ENCODE measurements around the gene MYH6. TPM values are rescaled to one million over a fixed set of nuclear protein-coding genes. Genes with fewer than 3 reads are reported as not detected.

The MYH6 gene
- total and polyA plus RNA-seq, 2 donors (not counting 1 experiment from before 2014, with no cell fraction given): not detected

DNA sequence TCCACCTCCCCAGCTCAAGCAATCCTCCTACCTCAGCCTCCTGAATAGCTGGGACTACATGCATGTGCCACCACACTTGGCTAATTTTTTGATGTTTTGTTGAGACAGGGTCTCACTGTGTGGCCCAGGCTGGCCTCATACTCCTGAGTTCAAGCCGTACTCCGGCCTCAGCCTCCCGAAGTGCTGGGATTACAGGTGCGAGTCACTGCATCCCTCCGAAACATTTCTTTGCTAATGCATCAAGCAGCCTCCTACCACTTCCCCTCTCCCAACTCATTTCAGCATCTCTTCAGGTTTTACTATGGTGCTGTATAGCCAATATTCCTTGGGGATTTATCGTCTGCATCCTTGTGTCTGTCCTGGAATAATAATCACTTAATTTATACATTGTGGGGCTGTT lies 53.1 kb downstream of the MYH6 start:
- Histone ChIP-seq H3K4me3 (ENCODE audit: control extremely low read depth in 1 of 5, extremely low read depth in 1 of 5, insufficient read depth in 1 of 5, low read depth in 2 of 5, low read length in 4 of 5) (no peak overlapping the region), H3K27me3 (replicated peaks in 1 of 4; ENCODE audit: control extremely low read depth in 1 of 4, control insufficient read depth in 3 of 4, insufficient read depth in 4 of 4, low read length in 3 of 4) (peaks cover 0 to 54% (median 26%) of the 10 kb centered on the region in 4 experiments), H3K79me2 (ENCODE audit: control insufficient read depth, insufficient read depth, low read length) (no peaks in the 10 kb centered on the region), H3K4me1 (ENCODE audit: control insufficient read depth in 2 of 2, insufficient read depth in 2 of 2, low read length in 2 of 2) (peaks cover 11 to 15% of the 10 kb centered on the region in 2 donors), H3K36me3 (replicated peaks in 1 of 2; ENCODE audit: control extremely low read depth in 1 of 2, control insufficient read depth in 1 of 2, extremely low read depth in 1 of 2, insufficient read depth in 2 of 2, low read length in 1 of 2) (no peaks in the 10 kb centered on the region), H4K20me1 (ENCODE audit: control insufficient read depth, insufficient read depth, low read length, poor library complexity, severe bottlenecking) (no peaks in the 10 kb centered on the region), H3K4me2 (replicated peaks; ENCODE audit: low read depth, low read length, poor library complexity, severe bottlenecking) (no peak overlapping the region), H3K27ac (ENCODE audit: low read length in 2 of 2) (no peak overlapping the region), H3K9me3 (ENCODE audit: control extremely low read depth in 1 of 3, control insufficient read depth in 2 of 3, insufficient read depth in 1 of 3, low read length in 2 of 3) (peaks cover 0 to 4% (median 3%) of the 10 kb centered on the region in 3 donors), H3K9ac (ENCODE audit: low read length) (no peak overlapping the region), H2AFZ (ENCODE audit: insufficient read depth, low read depth, low read length, poor library complexity, severe bottlenecking) (no peak overlapping the region)
- no peak overlapping the region for H3K27ac Mint-ChIP-seq
- DNase-seq (no peak), ATAC-seq (ENCODE audit: low read depth) (no peak)
- peaks cover 58% of the 10 kb centered on the region for H3K27me3 Mint-ChIP-seq
- H3K4me3 Mint-ChIP-seq: no peak overlapping the region
- no peaks in the 10 kb centered on the region for H3K9me3 Mint-ChIP-seq (ENCODE audit: insufficient read depth)
- CTCF ChIA-PET: interaction anchor here (1.4 to 2.6 kb wide), 2 partner anchors 12 to 25 kb away, joined by 4 to 12 read pairs; no protein-coding TSS in a partner anchor
- intact Hi-C loops (cut with micrococcal nuclease): no loop called here
- 92% methylated on average over 4 of the region's 6 CpGs for WGBS (ENCODE audit: insufficient coverage)
- peaks cover 14% of the 10 kb centered on the region for H3K4me1 Mint-ChIP-seq
- TF ChIP-seq, protein P1, sequence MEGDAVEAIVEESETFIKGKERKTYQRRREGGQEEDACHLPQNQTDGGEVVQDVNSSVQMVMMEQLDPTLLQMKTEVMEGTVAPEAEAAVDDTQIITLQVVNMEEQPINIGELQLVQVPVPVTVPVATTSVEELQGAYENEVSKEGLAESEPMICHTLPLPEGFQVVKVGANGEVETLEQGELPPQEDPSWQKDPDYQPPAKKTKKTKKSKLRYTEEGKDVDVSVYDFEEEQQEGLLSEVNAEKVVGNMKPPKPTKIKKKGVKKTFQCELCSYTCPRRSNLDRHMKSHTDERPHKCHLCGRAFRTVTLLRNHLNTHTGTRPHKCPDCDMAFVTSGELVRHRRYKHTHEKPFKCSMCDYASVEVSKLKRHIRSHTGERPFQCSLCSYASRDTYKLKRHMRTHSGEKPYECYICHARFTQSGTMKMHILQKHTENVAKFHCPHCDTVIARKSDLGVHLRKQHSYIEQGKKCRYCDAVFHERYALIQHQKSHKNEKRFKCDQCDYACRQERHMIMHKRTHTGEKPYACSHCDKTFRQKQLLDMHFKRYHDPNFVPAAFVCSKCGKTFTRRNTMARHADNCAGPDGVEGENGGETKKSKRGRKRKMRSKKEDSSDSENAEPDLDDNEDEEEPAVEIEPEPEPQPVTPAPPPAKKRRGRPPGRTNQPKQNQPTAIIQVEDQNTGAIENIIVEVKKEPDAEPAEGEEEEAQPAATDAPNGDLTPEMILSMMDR (IDR thresholded peaks at IDR 0.05): no peak
- TF ChIP-seq EZH2 (IDR thresholded peaks at IDR 0.05; ENCODE audit: borderline replicate concordance, insufficient read depth, low read depth, low read length, poor library complexity, severe bottlenecking): no peak
- POLR2A ChIA-PET: no interaction called here

DNA sequence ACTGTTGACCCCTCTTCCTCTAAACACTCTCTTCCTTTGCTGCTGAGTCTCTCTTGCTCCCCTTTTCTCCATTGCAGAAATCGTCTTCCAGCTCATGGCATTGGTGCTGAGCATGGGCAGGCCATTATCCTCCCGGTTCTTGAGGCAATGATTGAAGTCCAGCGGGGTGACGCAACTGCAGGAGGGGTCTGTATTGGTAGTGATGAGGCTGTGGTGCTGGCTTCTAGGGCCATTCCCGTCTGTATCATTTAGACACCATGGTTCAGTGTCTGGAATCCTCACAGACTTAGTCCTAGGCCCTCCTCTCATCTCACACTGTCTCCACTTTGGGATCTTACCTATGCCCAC lies 54.7 kb downstream of the MYH6 start:
- intact Hi-C loops (cut with micrococcal nuclease): no loop called here
- DNase-seq (no peak), ATAC-seq (ENCODE audit: low read depth) (no peak)
- no CpG with 5 or more reads among the region's 5 CpGs for WGBS (ENCODE audit: insufficient coverage)
- Histone ChIP-seq H3K4me2 (replicated peaks; ENCODE audit: low read depth, low read length, poor library complexity, severe bottlenecking) (no peak overlapping the region), H4K20me1 (ENCODE audit: control insufficient read depth, insufficient read depth, low read length, poor library complexity, severe bottlenecking) (no peaks in the 10 kb centered on the region), H3K9ac (ENCODE audit: low read length) (no peak overlapping the region), H2AFZ (ENCODE audit: insufficient read depth, low read depth, low read length, poor library complexity, severe bottlenecking) (no peak overlapping the region), H3K27ac (ENCODE audit: low read length in 2 of 2) (no peak overlapping the region), H3K79me2 (ENCODE audit: control insufficient read depth, insufficient read depth, low read length) (no peaks in the 10 kb centered on the region), H3K4me3 (ENCODE audit: control extremely low read depth in 1 of 5, extremely low read depth in 1 of 5, insufficient read depth in 1 of 5, low read depth in 2 of 5, low read length in 4 of 5) (no peak overlapping the region), H3K9me3 (ENCODE audit: control extremely low read depth in 1 of 3, control insufficient read depth in 2 of 3, insufficient read depth in 1 of 3, low read length in 2 of 3) (peaks cover 0 to 4% (median 3%) of the 10 kb centered on the region in 3 donors), H3K36me3 (replicated peaks in 1 of 2; ENCODE audit: control extremely low read depth in 1 of 2, control insufficient read depth in 1 of 2, extremely low read depth in 1 of 2, insufficient read depth in 2 of 2, low read length in 1 of 2) (no peaks in the 10 kb centered on the region), H3K27me3 (replicated peaks in 1 of 4; ENCODE audit: control extremely low read depth in 1 of 4, control insufficient read depth in 3 of 4, insufficient read depth in 4 of 4, low read length in 3 of 4) (peaks cover 0 to 59% (median 28%) of the 10 kb centered on the region in 4 experiments), H3K4me1 (ENCODE audit: control insufficient read depth in 2 of 2, insufficient read depth in 2 of 2, low read length in 2 of 2) (peaks cover 11 to 15% of the 10 kb centered on the region in 2 donors)
- H3K27me3 Mint-ChIP-seq: peaks cover 61% of the 10 kb centered on the region
- ChIA-PET POLR2A (no interaction called here), CTCF (interaction anchor here (2.6 kb wide), 1 partner anchor 27 kb away, joined by 12 read pairs; no protein-coding TSS in a partner anchor)
- H3K9me3 Mint-ChIP-seq (ENCODE audit: insufficient read depth): no peaks in the 10 kb centered on the region
- TF ChIP-seq EZH2 (IDR thresholded peaks at IDR 0.05; ENCODE audit: borderline replicate concordance, insufficient read depth, low read depth, low read length, poor library complexity, severe bottlenecking): no peak
- TF ChIP-seq, protein P1 (IDR thresholded peaks at IDR 0.05): no peak
- H3K27ac Mint-ChIP-seq: no peak overlapping the region
- peak overlapping the region; percentile 85 for H3K4me3 Mint-ChIP-seq
- peaks cover 14% of the 10 kb centered on the region for H3K4me1 Mint-ChIP-seq
